ENCODE results near the gene ARHGAP1. TPM values are rescaled to one million over a fixed set of nuclear protein-coding genes. Genes with fewer than 3 reads are reported as not detected.

Gene ARHGAP1
- total RNA-seq, 1 donor, result 62.2 TPM

DNA sequence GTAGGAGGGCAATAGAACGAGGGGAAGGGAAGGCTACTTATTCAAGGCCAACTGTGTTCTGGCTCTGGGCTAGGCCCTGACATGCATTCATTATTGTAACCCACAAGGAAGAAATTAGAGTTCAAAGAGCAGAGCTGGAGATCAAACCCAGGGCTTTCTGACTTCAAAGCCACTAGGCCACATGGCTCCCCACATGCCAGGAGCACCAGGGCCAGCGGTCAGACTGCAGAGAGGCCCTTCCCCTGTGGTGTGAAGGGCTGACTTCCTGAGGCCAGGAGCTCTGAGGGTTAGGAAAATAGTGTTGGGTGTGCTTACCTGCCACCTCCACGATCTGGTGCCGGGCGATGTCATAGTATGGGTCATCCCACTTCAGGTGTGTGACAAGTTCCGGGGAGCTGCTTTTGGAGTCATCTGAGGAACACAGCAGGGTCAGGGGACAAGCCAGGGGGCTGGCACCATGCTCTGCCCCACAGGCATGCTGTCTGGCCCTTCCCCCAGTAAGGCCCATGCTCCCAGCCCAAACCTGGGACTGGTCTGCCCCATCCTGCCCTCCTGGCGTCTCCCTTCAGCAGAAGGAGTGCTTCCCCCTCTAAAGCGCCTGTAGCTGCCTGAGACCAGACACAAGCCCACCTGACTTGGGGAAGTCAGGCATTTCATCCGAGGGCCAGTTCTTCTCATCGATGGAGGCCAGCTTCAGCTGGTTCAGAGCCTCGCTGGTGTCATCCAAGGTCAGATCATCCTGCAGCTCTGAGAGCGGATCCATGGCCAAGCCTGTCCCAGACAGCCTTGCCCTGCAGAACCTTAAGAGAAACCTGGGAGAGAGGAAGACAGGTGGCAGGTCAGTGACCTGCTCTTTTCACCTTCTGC is 4.8 kb downstream of the ARHGAP1 start:
- no peak for DNase-seq (ENCODE audit: low read depth)
- no peak overlapping the region for H3K4me3 ChIP-seq (ENCODE audit: low read depth, low read length)
- TF ChIP-seq, protein P1, sequence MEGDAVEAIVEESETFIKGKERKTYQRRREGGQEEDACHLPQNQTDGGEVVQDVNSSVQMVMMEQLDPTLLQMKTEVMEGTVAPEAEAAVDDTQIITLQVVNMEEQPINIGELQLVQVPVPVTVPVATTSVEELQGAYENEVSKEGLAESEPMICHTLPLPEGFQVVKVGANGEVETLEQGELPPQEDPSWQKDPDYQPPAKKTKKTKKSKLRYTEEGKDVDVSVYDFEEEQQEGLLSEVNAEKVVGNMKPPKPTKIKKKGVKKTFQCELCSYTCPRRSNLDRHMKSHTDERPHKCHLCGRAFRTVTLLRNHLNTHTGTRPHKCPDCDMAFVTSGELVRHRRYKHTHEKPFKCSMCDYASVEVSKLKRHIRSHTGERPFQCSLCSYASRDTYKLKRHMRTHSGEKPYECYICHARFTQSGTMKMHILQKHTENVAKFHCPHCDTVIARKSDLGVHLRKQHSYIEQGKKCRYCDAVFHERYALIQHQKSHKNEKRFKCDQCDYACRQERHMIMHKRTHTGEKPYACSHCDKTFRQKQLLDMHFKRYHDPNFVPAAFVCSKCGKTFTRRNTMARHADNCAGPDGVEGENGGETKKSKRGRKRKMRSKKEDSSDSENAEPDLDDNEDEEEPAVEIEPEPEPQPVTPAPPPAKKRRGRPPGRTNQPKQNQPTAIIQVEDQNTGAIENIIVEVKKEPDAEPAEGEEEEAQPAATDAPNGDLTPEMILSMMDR (IDR thresholded peaks at IDR 0.05; ENCODE audit: insufficient read depth, low read depth, low read length), result no peak

DNA sequence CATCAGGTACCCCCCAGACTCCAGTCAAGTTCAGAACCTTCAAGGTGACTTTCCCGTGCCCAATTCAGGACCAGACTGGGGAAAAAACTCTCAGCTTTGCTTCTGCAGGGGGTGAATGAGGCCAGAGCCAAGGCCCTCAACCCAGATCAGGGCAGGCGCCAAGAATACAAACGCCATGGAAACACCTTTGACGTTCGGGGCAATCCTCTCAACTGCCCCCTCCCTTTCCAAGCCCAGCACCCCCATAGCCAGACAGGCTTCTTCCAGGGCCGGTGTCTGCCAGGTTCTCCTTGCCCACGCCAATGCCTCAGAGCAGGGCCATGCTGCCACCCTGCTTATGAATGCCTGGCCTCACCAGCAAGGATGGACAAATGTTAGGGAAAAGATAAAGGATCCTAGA is 5.8 kb downstream of the ARHGAP1 start:
- no peak for DNase-seq (ENCODE audit: low read depth)
- TF ChIP-seq, protein P1 (IDR thresholded peaks at IDR 0.05; ENCODE audit: insufficient read depth, low read depth, low read length), result no peak

DNA sequence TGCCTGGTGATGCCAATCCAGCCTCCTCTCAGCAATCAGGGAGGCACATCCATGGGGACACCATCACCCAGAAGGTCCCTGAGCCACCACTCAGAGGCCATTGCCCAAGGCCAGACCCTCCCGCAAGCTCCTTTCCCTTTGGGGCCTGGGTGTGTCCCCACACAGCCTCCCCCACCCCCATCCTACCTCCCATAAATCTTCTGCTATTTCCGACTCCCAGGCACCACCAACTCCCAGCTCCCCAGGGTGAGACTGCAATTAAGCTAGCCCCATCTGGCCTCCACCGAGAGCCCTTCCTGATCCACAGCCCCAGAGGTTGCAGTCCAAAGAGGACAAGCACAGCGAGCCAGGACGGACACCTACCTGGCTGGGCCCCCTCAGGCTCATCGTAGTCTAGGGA is 6.3 kb downstream of the ARHGAP1 start:
- TF ChIP-seq, protein P1 (IDR thresholded peaks at IDR 0.05; ENCODE audit: insufficient read depth, low read depth, low read length), result no peak
- DNase-seq (ENCODE audit: low read depth), result peak; percentile 60
- no peak overlapping the region for H3K4me3 ChIP-seq (ENCODE audit: low read depth, low read length)

More for the DNA sequence above, 5.8 kb downstream of the ARHGAP1 start:
- H3K4me3 ChIP-seq (ENCODE audit: low read depth, low read length), result no peak overlapping the region

DNA sequence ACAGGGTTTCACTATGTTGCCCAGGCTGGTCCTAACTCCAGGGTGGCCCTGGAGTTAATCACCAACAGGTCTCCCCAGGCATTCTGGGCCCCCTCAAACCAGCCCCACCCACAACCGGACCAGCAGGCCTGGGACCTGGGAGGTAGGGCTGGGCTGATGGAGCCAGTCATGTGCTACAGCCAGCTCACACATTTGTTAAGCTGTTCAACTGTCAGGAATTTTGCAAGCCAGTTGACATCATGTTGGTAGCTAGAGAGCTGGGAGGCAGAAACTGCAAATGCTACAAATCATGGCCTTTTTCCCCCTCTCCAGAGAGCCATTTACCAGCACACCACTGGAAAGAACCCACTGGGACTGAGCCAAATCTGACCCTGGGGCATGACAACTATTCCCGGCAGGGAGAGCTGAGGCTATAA is 6.8 kb downstream of the ARHGAP1 start:
- TF ChIP-seq, protein P1 (IDR thresholded peaks at IDR 0.05; ENCODE audit: insufficient read depth, low read depth, low read length), result no peak
- H3K4me3 ChIP-seq (ENCODE audit: low read depth, low read length), result no peak overlapping the region
- DNase-seq (ENCODE audit: low read depth), result peak; percentile 91

DNA sequence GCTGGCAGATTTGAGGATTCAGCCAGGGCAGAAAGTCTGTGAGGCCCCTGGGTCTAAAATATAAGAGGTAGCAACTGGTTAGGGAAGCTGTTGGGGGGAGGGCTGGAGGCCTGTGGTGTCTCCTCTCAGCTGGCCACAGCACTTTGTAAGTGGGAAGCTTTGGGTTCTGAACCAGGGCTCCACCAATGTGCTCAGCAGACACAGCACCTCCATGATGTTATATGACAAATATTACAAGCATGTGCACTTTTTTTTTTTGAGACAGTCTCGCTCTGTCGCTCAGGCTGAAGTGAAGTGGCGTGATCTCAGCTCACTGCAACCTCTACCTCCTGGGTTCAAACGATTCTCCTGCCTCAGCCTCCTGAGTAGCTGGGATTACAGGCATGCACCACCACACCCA is 8.0 kb downstream of the ARHGAP1 start:
- no peak overlapping the region for H3K4me3 ChIP-seq (ENCODE audit: low read depth, low read length)
- no peak for DNase-seq (ENCODE audit: low read depth)
- TF ChIP-seq, protein P1 (IDR thresholded peaks at IDR 0.05; ENCODE audit: insufficient read depth, low read depth, low read length), result no peak

DNA sequence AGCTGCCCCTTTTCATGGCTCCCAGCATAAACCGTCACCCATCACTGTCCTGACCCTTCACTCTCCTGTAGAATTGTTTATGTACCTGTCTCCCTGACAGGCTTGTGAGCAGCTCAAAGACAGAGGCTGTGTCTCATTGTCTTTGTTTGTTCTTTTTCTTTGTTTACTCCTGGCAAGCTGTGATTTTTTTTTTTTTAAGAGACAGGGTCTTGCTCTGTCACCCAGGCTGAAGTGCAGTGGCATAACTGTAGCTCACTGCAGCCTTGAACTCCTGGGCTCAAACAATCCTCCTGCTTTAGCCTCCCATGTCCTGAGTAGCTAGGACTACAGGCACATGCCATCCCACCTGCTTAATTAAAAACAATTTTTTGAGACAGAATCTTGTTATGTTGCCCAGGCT is 9.7 kb downstream of the ARHGAP1 start:
- no peak overlapping the region for H3K4me3 ChIP-seq (ENCODE audit: low read depth, low read length)
- no peak for DNase-seq (ENCODE audit: low read depth)
- TF ChIP-seq, protein P1 (IDR thresholded peaks at IDR 0.05; ENCODE audit: insufficient read depth, low read depth, low read length), result no peak
